GM18873 (cell line): ENCODE measurements around the gene LSM3.
"Not testable (repeated sequence)": the region's sequence is repeated elsewhere in the genome, so short reads cannot be mapped to it uniquely, and the experiment has no call there.

Experiments
- ATAC-seq: cut with Tn5 transposase; IDR thresholded peaks from one replicate; pipeline ENCODE4 v1.9.1; 2021; ENCODE audit warnings: mild to moderate bottlenecking, moderate library complexity, moderate number of reproducible peaks; ENCODE audit not compliant: unreplicated experiment, low FRiP score

The LSM3 gene

DNA sequence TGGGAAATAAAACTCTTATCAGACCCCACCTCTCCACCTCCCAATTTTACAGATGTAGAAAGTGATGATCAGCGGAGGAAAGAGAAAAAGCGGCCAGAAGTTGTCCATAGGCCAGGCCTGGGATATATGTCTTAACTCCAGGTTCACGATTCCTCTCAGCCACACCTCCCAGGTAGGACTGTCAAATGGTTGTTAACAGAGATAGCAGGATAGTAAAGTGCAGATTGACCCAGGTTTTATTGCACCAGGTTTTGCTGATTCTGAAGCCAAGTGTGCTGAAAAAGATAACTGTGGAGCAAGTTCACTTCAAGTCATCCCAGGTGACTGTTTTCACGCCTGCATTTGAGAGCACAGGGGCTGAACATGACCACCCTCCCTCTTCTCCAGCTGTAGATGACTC is 36.1 kb downstream of the LSM3 start:
- ATAC-seq, result no peak

DNA sequence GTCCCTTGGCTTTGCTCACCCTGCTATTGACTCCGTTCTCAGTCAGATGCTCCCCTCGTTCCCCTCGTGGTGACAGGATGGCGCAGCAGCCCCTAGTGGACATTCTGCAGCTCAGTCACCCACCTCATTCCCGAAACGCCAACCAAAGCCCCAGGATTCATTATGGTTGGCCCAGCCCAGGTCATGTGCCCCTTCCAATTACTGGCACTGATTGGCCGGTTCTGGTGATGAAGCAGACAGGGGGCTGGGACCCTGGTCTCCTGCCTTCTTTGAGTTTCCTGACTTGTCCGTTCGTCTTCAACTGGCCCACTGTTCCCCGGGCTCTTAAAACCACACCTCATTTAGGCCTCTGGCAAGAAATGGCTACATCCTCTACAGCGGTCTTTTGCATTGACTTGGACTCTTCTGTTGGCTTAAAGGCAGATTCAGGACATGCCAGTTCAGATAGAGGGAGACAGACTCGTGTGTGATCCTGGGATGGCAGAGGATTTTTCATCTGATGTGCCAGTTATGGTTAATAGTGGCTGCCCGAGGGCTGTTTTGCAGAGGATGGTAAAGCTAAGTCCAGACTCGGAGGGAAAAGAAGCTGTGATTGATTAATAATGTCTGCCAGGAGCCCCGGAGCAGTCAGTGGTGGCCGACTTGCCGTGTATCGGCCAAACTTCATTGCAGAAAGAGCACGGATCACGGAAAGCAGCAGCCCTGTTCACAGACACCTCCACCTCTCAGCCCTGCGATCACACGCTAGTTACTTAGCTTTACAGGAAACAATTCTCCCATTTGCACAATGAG is 37.8 kb downstream of the LSM3 start:
- no peak for ATAC-seq

DNA sequence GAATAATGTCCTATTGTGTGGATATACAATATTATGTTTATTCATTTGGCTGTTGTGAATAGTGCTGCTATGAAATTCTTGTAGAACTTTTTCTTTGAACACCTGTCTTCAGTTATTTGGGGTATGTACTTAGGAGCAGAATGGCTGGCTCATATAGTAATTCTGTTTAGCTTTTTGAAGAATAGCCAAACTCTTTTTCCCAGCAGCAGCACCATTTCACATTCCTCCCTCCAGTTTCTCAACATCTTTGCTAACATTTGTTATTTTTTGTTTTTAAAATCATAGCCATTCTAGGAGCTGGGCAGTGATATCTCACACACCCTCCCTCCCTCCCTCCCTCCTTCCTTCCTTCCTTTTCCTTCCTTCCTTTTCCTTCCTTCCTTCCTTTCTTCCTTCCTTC is 39.7 kb downstream of the LSM3 start:
- no peak for ATAC-seq

DNA sequence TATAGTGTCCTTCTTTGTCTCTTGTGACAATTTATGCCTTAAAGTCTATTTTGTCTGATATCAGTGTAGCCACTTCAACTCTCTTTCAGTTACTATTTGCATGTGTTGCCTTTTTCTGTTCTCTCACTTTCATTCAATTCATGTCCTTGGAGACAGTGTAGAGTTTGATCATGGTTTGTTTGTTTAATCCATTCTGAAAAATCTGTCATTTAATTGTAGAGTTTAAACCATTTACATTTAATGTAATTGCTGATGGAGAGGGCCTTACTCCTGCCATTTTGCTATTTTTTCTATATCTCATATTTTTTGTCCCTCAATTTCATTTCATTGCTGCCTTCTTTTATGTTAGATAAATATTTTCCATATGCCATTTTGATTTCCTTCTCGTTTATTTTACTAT is 42.3 kb downstream of the LSM3 start:
- ATAC-seq, result no peak

DNA sequence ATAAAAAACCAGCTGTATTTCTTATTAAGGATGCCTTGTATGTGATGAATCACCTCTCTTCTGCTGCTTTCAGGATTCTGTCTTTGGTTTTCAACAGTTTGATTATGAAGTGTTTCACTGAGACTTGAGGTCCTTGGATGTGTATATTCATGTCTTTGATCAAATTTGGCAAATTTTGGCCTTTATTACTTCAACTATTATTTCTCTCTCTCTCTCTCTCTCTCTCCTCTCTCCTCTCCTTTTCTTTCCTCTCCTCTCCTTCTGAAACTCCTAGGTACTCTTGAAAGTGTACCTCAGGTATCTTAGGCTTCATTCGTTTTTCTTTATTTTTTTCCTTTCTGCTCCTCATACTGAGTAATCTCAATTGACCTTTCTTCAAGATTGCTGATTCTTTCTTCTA is 43.3 kb downstream of the LSM3 start:
- ATAC-seq, result no peak

DNA sequence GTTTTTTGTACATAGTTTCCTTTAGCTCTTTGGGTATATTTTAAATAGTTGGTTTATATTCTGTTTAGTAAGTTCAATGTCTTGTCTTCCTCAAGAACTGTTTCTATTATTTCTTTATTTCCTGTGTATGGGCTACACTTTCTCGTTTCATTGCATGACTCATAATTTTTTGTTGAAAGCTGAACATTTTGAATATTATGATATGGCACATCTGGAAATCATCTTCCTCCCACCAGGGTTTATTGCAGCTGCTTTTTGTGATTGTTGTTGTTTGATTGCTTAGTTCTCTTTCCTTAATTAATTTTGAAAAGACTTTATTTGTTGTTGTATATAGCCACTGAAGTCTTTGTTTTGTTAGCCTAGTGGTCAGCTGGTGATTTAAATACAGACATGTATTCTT is 43.8 kb downstream of the LSM3 start:
- ATAC-seq, result no peak

DNA sequence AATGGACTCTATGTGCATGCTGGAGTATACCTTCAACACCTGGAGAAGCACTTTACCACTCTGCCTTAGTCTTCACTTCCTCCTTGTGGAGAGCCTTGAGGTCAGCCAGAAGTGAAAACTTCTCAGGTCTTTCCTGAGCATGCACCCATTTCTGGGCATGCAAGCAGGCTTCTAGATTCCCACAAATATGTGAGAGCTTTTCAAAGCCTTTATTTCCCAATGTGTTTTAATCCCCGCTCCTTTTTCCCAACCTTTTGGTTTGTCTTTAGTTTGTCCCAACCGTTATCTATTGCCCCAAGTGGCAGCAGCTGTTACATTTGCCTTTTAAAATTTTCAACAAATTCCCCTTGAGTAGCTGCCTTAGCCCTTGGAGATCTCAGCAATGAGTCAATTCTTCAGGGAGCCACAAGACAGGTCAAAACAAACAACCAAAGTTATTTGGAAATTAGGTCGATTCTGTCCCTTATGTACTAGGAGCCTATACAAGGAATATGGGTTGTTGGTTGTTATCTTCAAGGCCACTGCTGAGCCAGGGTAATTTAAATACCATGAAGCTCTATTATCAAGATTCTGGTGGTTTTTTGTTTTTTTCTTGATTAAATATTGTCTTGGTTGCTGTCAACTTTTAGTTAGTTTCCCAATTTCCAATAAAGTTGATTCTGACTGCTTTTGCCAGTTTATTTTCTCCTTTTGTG is 44.4 kb downstream of the LSM3 start:
- no peak for ATAC-seq

DNA sequence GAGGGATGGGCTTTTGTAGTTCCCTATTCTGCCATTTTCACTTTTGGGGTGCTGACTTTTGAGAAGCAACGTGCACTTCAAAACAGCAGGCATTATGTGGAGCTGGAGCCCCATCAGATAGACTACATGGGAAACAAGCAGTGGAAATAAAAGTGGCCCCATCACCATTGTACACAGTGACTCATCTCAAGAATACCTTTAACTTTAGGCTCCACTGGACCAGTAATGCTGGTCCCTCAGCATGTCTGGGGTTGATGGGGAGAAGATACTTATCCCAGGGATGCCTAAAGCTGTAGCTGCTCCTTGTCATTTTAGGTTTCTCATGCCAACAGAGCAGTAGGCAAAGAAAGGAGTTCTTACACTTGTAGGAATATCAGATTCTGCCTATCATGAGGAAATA is 45.0 kb downstream of the LSM3 start:
- no peak for ATAC-seq

DNA sequence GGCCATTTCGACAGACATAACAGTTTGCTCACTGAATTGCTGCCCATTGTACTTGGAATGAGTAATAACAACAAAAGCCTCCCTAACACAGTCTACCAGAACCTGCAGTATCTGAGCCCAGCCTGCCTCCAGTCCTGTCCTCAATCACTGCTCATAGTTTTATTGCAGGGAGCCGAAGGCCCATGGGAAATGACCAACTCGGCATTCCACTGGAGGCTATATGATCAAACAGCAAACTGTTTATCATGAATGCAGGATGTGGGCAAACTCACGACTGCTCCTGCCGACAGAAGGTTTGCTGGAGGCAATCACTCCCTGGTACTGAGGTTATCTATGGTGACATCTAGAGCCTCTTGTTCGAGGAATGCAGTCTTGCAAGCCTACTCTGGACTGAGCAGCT is 46.3 kb downstream of the LSM3 start:
- no peak for ATAC-seq

DNA sequence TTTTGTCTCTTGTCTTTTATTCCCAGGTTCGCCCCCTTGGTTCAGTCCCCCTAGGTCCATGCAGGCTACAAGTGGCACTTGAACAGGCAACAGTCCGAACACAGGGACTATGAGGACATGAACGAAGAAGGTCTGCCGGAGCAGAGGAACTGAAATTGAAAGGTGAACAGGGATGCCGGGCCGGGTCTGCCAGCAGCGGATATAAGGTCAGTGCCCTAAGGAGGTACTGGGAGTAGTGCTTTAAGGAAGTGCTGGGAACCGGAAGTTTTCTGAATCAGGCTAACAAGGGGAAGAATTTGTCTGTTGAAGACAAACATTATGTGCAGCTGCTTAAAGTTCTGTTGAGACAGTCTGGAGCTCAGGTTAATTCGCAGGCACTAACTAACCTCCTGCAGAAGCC is 46.8 kb downstream of the LSM3 start:
- no peak for ATAC-seq

DNA sequence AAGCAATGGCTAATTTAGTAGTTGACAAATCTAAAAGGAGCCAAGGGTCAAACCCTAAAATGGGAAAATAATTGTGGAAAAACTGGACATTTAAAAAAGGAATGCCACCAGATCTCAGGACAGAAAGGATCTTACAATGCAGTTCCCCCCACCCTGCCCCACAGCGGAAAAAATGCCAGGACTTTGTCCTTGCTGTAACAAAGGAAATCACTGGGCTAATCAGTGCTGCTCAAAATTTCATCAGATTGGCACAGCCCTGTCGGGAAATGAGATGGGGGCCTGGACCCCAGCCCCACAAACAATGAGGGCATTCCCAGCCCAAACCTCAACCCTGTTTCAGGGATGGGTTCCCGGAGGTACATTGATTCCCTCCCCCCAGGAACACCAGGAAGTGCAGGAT is 47.7 kb downstream of the LSM3 start:
- not testable (repeated sequence) for ATAC-seq

DNA sequence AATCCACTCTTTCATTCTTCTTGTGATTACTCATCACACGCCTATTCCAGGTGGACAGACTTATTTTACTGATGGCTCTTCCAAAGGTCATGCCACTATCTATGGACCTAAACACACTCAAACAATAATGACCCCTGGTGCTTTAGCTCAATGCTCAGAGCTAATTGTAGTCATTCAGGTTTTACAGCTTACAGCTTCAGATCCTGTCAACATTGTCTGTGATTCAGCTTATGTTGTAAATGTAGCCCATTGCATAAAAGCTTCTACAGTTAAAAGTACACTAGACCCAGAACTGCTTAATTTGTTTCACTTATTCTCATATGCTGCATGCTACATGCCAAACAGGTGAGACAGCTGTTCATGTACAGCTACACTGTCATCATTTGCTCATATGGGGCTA is 49.2 kb downstream of the LSM3 start:
- no peak for ATAC-seq

DNA sequence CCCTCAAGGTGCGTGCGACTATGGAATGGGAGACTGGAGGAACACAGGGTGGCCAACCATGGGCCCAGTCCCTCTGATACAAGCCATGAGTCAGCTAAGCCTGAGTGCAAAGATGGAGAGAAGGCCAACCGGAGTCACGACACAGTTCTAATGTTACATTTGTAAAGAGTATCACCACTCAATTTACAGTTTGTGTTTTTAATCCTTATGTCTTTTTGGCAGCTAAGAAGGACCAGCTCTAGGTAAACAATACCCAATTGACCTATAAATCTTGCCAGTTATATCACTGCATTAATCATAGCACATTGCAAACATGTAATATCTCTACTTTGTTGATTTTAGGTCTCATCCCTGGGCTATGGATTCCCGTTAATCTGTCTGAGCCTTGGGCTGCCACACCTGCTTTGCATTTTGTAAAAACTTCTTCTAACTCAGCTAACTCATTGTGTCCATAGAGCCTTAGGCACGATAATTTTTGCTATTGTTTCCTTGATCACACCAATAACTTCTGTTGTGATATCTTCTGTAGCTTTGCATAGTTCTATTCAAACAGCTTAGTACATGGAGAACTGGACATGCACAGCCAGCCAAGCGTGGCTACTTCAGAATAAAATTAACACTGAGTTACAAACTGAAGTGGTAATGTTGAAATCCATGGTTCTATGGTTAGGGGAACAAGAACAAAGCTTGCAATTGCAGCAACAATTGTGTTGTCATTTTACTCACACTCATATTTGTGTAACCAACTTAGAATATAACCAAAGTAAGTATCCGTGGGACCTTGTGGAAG is 50.3 kb downstream of the LSM3 start:
- no peak for ATAC-seq

DNA sequence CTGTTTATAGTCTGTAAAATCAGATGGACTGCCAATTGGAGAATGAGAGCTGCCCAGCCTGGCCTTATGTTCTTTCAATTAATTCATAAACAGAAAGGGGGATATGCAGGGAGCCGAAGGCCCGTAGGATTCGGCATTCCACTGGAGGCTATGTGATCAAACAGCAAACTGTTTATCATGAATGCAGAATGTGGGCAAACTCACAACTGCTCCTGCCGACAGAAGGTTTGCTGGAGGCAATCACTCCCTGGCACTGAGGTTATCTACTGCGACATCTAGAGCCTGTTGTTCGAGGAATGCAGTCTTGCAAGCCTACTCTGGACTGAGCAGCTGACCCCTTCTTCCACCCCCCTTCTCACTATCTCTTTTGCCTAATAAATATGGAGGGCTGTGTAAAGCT is 51.1 kb downstream of the LSM3 start:
- not testable (repeated sequence) for ATAC-seq

DNA sequence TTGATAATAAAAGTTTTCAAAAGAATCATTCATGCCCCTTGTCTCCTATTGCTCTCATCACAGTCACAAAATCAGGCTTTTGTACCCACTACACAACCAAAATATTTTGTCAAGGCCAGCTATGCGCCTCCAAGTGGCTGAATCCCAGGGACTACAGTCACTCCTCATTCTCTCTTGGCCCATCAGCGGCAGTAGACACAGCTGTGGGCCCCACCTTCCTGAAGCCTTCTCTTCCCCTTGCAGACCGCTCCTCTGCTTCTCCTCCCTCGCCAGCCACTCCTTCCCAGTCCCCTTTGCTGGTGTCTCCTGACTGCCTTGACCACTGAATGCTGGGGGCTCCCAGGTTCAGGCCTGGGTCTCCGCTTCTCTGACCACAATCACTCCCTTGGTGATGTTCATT is 52.1 kb downstream of the LSM3 start:
- no peak for ATAC-seq

DNA sequence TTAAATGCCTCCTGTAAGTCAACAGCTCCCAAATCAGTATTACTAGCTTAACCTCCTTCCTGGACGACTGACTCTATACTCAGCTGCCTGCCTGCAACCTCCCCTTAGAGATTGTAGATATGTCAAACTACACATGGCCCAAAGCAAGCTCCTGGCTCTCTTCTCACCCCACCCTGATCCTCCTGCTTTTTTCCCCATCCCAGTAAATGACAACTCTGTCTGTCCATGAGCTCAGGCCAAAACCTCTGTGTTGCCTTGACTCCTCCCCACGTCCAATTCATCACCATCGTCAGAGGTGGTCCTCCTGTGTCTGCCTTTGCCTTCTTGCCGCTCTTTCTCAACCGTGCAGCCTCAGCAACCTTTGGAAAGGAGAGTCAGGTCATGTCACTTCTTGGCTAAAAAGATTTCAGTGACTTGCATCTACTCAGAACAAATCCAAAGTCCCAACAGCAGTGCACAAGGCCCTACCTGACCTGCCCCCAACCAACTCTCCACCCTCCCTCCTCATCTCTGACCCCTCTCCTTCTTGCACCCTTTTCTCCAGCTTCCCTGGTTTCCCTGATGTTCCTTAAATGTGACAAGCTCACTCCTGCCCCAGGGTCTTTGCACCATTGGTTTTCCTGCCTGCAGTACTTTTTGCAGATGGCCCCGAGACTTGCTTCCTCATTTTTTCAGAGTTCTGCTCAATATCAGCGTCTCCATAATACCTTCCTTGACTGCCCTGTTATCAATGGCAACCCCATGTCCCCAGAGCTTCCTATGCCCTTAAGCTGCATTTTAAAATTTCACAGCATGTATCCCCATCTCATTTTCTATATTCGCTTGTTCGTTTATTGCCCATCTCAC is 52.8 kb downstream of the LSM3 start:
- ATAC-seq, result no peak

DNA sequence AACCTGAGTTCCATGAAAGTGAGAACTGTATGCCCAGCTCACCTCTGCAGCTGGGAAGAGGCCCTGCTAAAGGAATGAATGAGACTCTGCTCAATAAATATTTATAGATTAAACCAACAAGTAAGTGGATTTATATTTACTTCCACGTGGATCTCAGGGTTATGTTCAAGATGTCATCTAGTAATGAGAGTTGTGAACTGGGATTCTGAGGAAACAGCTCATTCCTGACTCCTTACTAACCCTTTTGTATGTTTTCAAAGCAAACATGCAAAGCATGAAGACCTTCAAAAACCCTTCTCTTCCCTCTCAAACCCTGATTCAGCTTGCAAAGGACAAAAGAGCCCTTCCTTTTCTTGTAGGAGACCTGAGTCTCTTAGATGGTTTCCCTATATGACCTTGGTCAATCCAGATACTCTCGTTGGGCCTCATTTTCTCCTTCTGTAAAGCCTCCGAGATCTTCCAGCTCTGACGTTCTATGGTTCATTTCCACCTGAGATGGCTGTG is 53.4 kb downstream of the LSM3 start:
- ATAC-seq, result no peak

DNA sequence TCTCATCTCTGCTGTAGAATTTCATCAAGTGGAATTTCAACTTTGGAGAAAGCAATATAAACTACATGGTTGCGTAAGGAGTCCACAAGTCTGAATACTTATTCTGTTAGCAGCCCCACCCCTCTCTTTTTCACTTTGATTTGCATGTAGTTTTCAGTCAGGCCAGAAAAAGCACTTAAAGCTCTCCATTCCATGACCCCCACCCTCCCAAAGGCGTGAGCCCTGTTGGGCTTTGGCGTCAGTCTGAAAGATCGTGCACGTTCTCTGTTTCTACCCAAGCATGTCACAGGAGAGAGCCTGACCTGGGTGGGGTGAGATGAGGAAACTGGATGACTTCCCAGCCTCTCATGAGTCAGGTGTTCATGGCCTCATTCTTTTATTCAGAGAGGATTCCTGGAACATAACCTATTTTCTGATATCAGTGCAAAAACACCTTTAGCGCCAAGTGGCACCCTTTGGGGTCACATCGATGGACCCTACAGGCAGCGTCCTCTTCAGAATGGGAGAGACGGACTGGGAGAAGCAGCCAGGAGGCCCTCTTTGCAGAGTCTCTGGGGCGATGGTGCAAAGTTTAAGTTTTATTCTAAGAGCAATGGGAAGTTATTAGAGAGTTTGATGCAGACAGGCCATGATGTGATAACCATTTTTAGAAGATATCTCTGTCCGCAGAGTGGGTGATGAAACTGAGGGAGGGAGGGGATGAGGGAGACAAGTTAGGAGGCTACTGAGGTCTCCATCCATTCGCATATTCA is 55.8 kb downstream of the LSM3 start:
- no peak for ATAC-seq

DNA sequence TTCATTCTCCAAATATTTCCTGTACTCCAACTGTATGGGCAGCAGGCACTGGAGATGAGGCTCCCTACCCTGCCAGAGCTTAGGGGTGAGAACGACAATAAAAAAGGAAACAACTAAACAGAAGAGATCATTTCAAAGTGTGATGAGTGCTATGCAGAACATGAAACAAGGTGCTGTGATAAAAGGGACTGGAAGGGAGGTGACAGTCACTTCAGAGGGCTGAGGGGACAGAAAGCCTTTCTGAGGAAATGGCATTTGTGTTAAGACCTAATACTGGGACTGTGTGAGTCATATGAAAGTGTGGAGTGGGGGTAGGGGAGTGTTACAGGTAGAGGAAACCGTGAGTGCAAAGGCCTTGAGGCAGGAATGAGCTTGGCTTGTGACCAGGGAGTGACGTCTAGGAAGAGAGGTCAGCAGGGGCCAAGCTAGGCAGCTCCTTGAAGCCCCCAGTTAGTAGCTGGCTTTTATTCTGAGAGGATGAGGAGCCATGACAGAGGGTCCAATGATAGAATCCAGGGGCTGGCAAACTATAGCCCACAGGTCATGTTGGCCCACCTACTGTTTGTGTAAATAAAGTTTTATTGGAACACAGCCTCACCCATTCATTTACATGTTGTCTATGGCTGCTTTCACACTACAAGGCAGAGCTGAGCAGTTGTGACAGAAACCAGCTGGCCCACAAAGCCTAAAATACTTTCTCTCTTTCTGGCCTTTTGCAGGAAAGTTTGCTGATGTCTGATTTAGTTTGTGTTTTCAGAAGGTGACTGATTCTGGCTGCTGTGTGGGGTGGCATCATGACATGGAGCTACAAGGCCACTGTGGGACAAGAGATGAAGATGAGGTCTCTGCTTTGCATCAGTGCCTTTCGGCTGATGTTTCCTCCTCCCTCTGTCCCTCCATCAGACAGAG is 56.6 kb downstream of the LSM3 start:
- ATAC-seq, result no peak
